Loucy (cell line): ENCODE data around the gene FIS1.

Source experiments
- EZH2phosphoT487 ChIP-seq: fragments of 200-600 bp; IDR thresholded peaks from 2 replicates; pipeline ENCODE4 v1.6.1; 2018; ENCODE audit warnings: antibody characterized with exemption, mild to moderate bottlenecking, moderate library complexity, borderline replicate concordance
- TF ChIP-seq, protein P1 (sequence below): fragments of 200-600 bp; sonication (generic); conservative IDR thresholded peaks from 2 replicates; pipeline ENCODE4 v1.5.1; 2014; ENCODE audit warnings: mild to moderate bottlenecking, antibody characterized with exemption, low read length

DNA sequence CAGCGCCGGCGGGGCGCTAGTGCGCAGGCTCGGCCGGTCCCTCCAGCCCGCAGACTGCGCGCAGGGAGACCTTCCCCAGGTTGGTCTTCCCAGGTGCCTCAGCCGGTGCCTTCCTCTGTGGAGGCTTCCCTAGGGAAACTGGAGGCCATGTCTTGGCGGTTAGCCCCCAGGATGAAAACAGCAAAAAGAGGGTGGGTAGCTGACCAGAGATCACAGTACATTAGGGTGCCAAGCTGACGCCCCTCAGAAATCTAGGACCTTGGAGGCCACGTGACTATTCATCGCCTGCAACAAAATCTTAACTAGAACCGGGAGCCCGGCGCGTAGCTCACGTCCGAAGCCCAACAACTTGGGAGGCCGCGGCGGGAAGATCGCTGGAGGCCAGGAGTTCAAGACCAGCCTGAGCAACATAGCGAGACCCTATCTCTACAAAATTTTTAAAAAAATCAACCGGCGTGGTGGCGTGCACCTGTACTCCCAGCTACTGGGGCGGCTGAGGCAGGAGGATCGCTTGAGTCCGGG lies 327 bp upstream of the FIS1 start:
- TF ChIP-seq, protein P1, sequence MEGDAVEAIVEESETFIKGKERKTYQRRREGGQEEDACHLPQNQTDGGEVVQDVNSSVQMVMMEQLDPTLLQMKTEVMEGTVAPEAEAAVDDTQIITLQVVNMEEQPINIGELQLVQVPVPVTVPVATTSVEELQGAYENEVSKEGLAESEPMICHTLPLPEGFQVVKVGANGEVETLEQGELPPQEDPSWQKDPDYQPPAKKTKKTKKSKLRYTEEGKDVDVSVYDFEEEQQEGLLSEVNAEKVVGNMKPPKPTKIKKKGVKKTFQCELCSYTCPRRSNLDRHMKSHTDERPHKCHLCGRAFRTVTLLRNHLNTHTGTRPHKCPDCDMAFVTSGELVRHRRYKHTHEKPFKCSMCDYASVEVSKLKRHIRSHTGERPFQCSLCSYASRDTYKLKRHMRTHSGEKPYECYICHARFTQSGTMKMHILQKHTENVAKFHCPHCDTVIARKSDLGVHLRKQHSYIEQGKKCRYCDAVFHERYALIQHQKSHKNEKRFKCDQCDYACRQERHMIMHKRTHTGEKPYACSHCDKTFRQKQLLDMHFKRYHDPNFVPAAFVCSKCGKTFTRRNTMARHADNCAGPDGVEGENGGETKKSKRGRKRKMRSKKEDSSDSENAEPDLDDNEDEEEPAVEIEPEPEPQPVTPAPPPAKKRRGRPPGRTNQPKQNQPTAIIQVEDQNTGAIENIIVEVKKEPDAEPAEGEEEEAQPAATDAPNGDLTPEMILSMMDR, result no peak
- no peak for TF ChIP-seq EZH2phosphoT487
